HCT116 (cell line): ENCODE data around the gene TXLNB. TPM values are rescaled to one million over a fixed set of nuclear protein-coding genes. Genes with fewer than 3 reads are reported as not detected.

Experiments
- ATAC-seq: fragments of 200-7000 bp; cut with Tn5 transposase; 2 replicates; pipeline ENCODE4 v1.9.1; 2020; ENCODE audit warnings: mild to moderate bottlenecking, moderate library complexity
- BruUV-seq: library from RNA; stranded (reverse); fragments of 400-500 nt; replicated peaks from 2 replicates; lab custom pipeline; 2021; lab: Mats Ljungman, UMichigan
- CTCF ChIA-PET: fragments of 300-600 bp; sonication (Branson Sonifier 250); formaldehyde crosslinking; loops from one replicate; lab custom pipeline; 2021; ENCODE audit warnings: antibody characterized with exemption; lab: Charles Lee
- POLR2A ChIA-PET: fragments of 300-600, 350-600 bp; sonication (Branson Sonifier 250); formaldehyde crosslinking; loops from one replicate; lab custom pipeline; 2021; ENCODE audit warnings: antibody characterized with exemption; lab: Charles Lee
- RAD21 ChIA-PET, 2 experiments: fragments of 300-600 bp; sonication (Branson Sonifier 250); formaldehyde crosslinking; loops; one replicate each; lab custom pipeline; 2023; ENCODE audit warnings: low total read pairs in 2 of 2; ENCODE audit not compliant: uncharacterized antibody in 2 of 2, unreplicated experiment in 2 of 2, low non-redundant PET in 1 of 2; lab: Charles Lee
- DNase-seq: peaks from one replicate; pipeline ENCODE4 v3.0.0-alpha.2; 2010; ENCODE audit warnings: low read depth, low spot score
- H2AFZ ChIP-seq: fragments of 200-600 bp; shearing (Covaris generic), sonication (generic); 2 replicates; pipeline ENCODE4 v1.6.1; 2017; ENCODE audit warnings: low read depth, mixed run types, mixed read lengths, antibody characterized with exemption, low read length; ENCODE audit not compliant: poor library complexity, severe bottlenecking
- H3K27ac ChIP-seq: 2 replicates; pipeline ENCODE4 v1.5.1; 2012; ENCODE audit warnings: low read depth, low read length
- H3K27me3 ChIP-seq: fragments of 200-600 bp; sonication (generic); 2 replicates; pipeline ENCODE4 v1.6.1; 2016; ENCODE audit warnings: mixed run types, low read length, mixed read lengths; ENCODE audit not compliant: insufficient read depth
- H3K36me3 ChIP-seq, 2 experiments: fragments of 200-500 bp in 1 of 2; fragments of 200-600 bp in 1 of 2; sonication (Bioruptor generic) in 1 of 2; sonication (generic) in 1 of 2; 2 replicates each; pipeline versions ENCODE4 v1.5.1 to v1.6.1; 2014 to 2016; ENCODE audit warnings: low read length in 2 of 2, inconsistent platforms in 1 of 2, mixed read lengths in 1 of 2, mixed run types in 1 of 2; ENCODE audit not compliant: insufficient read depth in 2 of 2, control insufficient read depth in 1 of 2
- H3K4me1 ChIP-seq, 2 experiments: fragments of 200-600 bp in 1 of 2; sonication (generic) in 1 of 2; 2 replicates each; pipeline versions ENCODE4 v1.5.1 to v1.6.1; 2012 to 2017; ENCODE audit warnings: low read length in 2 of 2, inconsistent platforms in 1 of 2, mild to moderate bottlenecking in 1 of 2, mixed read lengths in 1 of 2, mixed run types in 1 of 2, moderate library complexity in 1 of 2; ENCODE audit not compliant: insufficient read depth in 2 of 2, control insufficient read depth in 1 of 2
- H3K4me2 ChIP-seq: fragments of 200-600 bp; sonication (generic); 2 replicates; pipeline ENCODE4 v1.6.1; 2017; ENCODE audit warnings: mixed run types, low read length, mixed read lengths
- H3K4me3 ChIP-seq, 2 experiments: fragments of 200-600 bp in 1 of 2; sonication (generic) in 1 of 2; replicated peaks in 1 of 2; 2 replicates each; pipeline ENCODE4 v1.5.1; 2011 to 2016; ENCODE audit warnings: low read length in 2 of 2, control low read depth in 1 of 2, low read depth in 1 of 2, mild to moderate bottlenecking in 1 of 2, mixed read lengths in 1 of 2, mixed run types in 1 of 2
- H3K79me2 ChIP-seq: fragments of 200-600 bp; sonication (generic); 2 replicates; pipeline ENCODE4 v1.6.1; 2017; ENCODE audit warnings: mild to moderate bottlenecking, mixed run types, low read length, moderate library complexity, mixed read lengths; ENCODE audit not compliant: insufficient read depth
- H3K9ac ChIP-seq: fragments of 200-600 bp; sonication (generic); 2 replicates; pipeline ENCODE4 v1.6.1; 2016; ENCODE audit warnings: low read length, mixed read lengths
- H3K9me2 ChIP-seq: fragments of 200-600 bp; sonication (generic), shearing (Covaris generic); 2 replicates; pipeline ENCODE4 v1.6.1; 2017; ENCODE audit warnings: mixed run types, mild to moderate bottlenecking, moderate library complexity; ENCODE audit not compliant: insufficient read depth
- H3K9me3 ChIP-seq, 2 experiments: fragments of 200-500 bp in 1 of 2; fragments of 200-600 bp in 1 of 2; sonication (Bioruptor generic) in 1 of 2; sonication (generic) in 1 of 2; 2 replicates each; pipeline ENCODE4 v1.6.1; 2014 to 2017; ENCODE audit warnings: low read length in 2 of 2, mixed read lengths in 2 of 2, inconsistent platforms in 1 of 2, low read depth in 1 of 2, mild to moderate bottlenecking in 1 of 2, mixed run types in 1 of 2, moderate library complexity in 1 of 2; ENCODE audit not compliant: control insufficient read depth in 1 of 2, insufficient read depth in 1 of 2
- H4K20me1 ChIP-seq: fragments of 200-600 bp; sonication (generic), shearing (Covaris generic); 2 replicates; pipeline ENCODE4 v1.6.1; 2017; ENCODE audit warnings: mixed run types, mild to moderate bottlenecking, moderate library complexity; ENCODE audit not compliant: insufficient read depth
- CBX3 ChIP-seq: IDR thresholded peaks from 2 replicates; pipeline ENCODE4 v1.6.1; 2012; ENCODE audit warnings: low read depth
- CEBPB ChIP-seq: IDR thresholded peaks from 2 replicates; pipeline ENCODE4 v1.6.1; 2012; ENCODE audit warnings: low read depth
- CTCF ChIP-seq, 3 experiments: fragments of 200-600 bp in 1 of 3; sonication (generic) in 1 of 3; IDR thresholded peaks in 2 of 3; conservative IDR thresholded peaks in 1 of 3; 2 replicates each; pipeline ENCODE4 v1.5.1; 2012 to 2017; ENCODE audit warnings: low read depth in 2 of 3, low read length in 2 of 3, antibody characterized with exemption in 1 of 3, borderline replicate concordance in 1 of 3, control low read depth in 1 of 3, mild to moderate bottlenecking in 1 of 3, mixed read lengths in 1 of 3, mixed run types in 1 of 3, moderate library complexity in 1 of 3; ENCODE audit not compliant: insufficient read depth in 1 of 3
- EGR1 ChIP-seq: IDR thresholded peaks from 2 replicates; pipeline ENCODE4 v1.6.1; 2012; ENCODE audit warnings: low read depth
- EZH2 ChIP-seq: fragments of 200-600 bp; sonication (generic); IDR thresholded peaks from 2 replicates; pipeline ENCODE4 v1.6.1; 2017; ENCODE audit warnings: antibody characterized with exemption, mixed run types
- EZH2phosphoT487 ChIP-seq: fragments of 200-600 bp; IDR thresholded peaks from 2 replicates; pipeline ENCODE4 v1.6.1; 2018; ENCODE audit warnings: antibody characterized with exemption, borderline replicate concordance
- JUND ChIP-seq: IDR thresholded peaks from 2 replicates; pipeline ENCODE4 v1.6.1; 2012
- POLR2A ChIP-seq: IDR thresholded peaks from 2 replicates; pipeline ENCODE4 v1.7.0; 2011; ENCODE audit warnings: borderline replicate concordance; ENCODE audit not compliant: insufficient read depth, insufficient read length; ENCODE audit errors: extremely low read depth
- POLR2AphosphoS5 ChIP-seq: IDR thresholded peaks from 2 replicates; pipeline ENCODE4 v1.6.1; 2011; ENCODE audit warnings: mild to moderate bottlenecking, low read depth, low read length, moderate library complexity
- RAD21 ChIP-seq: IDR thresholded peaks from 2 replicates; pipeline ENCODE4 v1.6.1; 2012; ENCODE audit warnings: low read depth, mild to moderate bottlenecking
- SIN3A ChIP-seq: IDR thresholded peaks from 2 replicates; pipeline ENCODE4 v1.6.1; 2012; ENCODE audit warnings: low read depth
- SRF ChIP-seq: IDR thresholded peaks from 2 replicates; pipeline ENCODE4 v1.6.1; 2012; ENCODE audit warnings: low read depth
- TCF7L2 ChIP-seq: IDR thresholded peaks from 2 replicates; pipeline ENCODE4 v1.7.0; 2011; ENCODE audit warnings: borderline replicate concordance, inconsistent platforms; ENCODE audit not compliant: insufficient read depth, insufficient read length; ENCODE audit errors: extremely low read depth
- ZBTB33 ChIP-seq: IDR thresholded peaks from 2 replicates; pipeline ENCODE4 v1.6.1; 2011; ENCODE audit warnings: mild to moderate bottlenecking, low read length, moderate library complexity; ENCODE audit not compliant: insufficient replicate concordance; ENCODE audit errors: extremely low read depth
- ZFX ChIP-seq: fragments of 450-650 bp; IDR thresholded peaks from 2 replicates; pipeline ENCODE4 v1.6.1; 2017
- intact Hi-C: fragments of 100-400 bp; cut with micrococcal nuclease; formaldehyde crosslinking; loops from 2 replicates; pipeline ENCODE4 v1.10.0; 2022
- total RNA-seq: library from RNA; stranded (reverse); gene quantifications from one replicate; pipeline ENCODE4 v1.2.1, GENCODE V29; 2021; ENCODE audit not compliant: unreplicated experiment

Gene TXLNB
- total RNA-seq, 1 experiment from 2014 or later, result 0.05 TPM

DNA sequence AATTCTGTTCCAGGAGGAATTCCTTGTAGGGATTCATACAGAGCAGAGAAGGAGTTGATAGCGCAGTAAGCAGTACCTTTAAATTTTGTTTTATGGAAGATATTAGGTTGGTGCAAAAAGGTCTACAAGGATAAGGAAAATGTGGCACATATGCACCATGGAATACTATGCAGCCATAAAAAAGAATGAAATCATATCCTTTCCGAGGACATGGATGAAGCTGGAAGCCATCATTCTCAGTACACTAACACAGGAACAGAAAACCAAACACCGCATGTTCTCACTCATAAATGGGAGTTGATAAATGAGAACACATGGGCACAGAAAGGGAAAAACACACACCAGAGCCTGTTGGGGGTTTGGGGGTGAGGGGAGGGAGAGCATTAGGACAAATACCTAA is 37.4 kb upstream of the TXLNB start:
- intact Hi-C loops, result no loop called here
- Histone ChIP-seq H3K9ac (no peak overlapping the region), H4K20me1 (no peaks in the 10 kb centered on the region), H3K4me2 (no peak overlapping the region), H3K4me3 (no peak overlapping the region), H3K27ac (no peak overlapping the region), H2AFZ (no peak overlapping the region), H3K79me2 (no peaks in the 10 kb centered on the region), H3K36me3 (no peaks in the 10 kb centered on the region), H3K27me3 (no peaks in the 10 kb centered on the region), H3K9me2 (no peaks in the 10 kb centered on the region), H3K9me3 (no peaks in the 10 kb centered on the region), H3K4me1 (no peaks in the 10 kb centered on the region)
- CTCF ChIA-PET, result no interaction called here
- no TSS peak for BruUV-seq
- TF ChIP-seq POLR2A (no peak), CTCF (IDR thresholded peaks at IDR 0.05 in 2 of 3, conservative IDR thresholded peaks at IDR 0.05 in 1 of 3; ENCODE audit: borderline replicate concordance in 1 of 3, insufficient read depth in 1 of 3, low read depth in 2 of 3, low read length in 2 of 3) (no peak)
- POLR2A ChIA-PET, result no interaction called here
- RAD21 ChIA-PET, result no interaction called here
- DNase-seq (no peak), ATAC-seq (no peak)

- CTCF ChIA-PET, result no interaction called here
- BruUV-seq, result no TSS peak
- TF ChIP-seq SRF (no peak), RAD21 (no peak), POLR2AphosphoS5 (no peak), CEBPB (no peak), EZH2phosphoT487 (no peak), SIN3A (no peak), POLR2A (no peak), ZBTB33 (no peak), JUND (no peak), TCF7L2 (no peak), EGR1 (no peak), EZH2 (no peak), ZFX (no peak), CBX3 (no peak)
- POLR2A ChIA-PET, result no interaction called here
- RAD21 ChIA-PET, result no interaction called here
- no peak overlapping the region for H3K9ac ChIP-seq
- H3K27me3 ChIP-seq, result no peaks in the 10 kb centered on the region
- H3K27ac ChIP-seq, result no peak overlapping the region
- H3K36me3 ChIP-seq, result no peaks in the 10 kb centered on the region
- no peak overlapping the region for H3K4me3 ChIP-seq
- H3K9me2 ChIP-seq, result no peaks in the 10 kb centered on the region
- intact Hi-C loops, result no loop called here
- DNase-seq, result no peak
- H4K20me1 ChIP-seq, result no peaks in the 10 kb centered on the region
- ATAC-seq, result no peak
- no peak overlapping the region for H2AFZ ChIP-seq
- no peaks in the 10 kb centered on the region for H3K79me2 ChIP-seq
- H3K9me3 ChIP-seq, result no peaks in the 10 kb centered on the region
- peaks cover 0 to 5% of the 10 kb centered on the region in 2 experiments; a peak in 2 of 4 replicates for H3K4me1 ChIP-seq
- no peak overlapping the region for H3K4me2 ChIP-seq
Observed at GRCh38 chr6:139327038-139327437, 35.2 kb upstream of the TXLNB start.
